ENCODE data around the gene FBXL2. TPM values are rescaled to one million over a fixed set of nuclear protein-coding genes. Genes with fewer than 3 reads are reported as not detected.

FBXL2 gene
- polyA plus RNA-seq, 2 donors, result 0.92 to 1.5 TPM

- H3K27me3 ChIP-seq (ENCODE audit: control insufficient read depth in 1 of 2, insufficient read depth in 2 of 2, low read length in 2 of 2), result no peaks in the 10 kb centered on the region
- H3K4me1 ChIP-seq (ENCODE audit: control insufficient read depth in 2 of 2, insufficient read depth in 2 of 2, low read length in 1 of 2), result peaks cover 0 to 2% of the 10 kb centered on the region in 2 donors
- H3K4me3 ChIP-seq (ENCODE audit: low read depth in 1 of 2, low read length in 2 of 2), result no peak overlapping the region
- no peak overlapping the region for H3K27ac ChIP-seq (ENCODE audit: low read depth in 2 of 2, low read length in 1 of 2)
- no peaks in the 10 kb centered on the region for H3K9me3 ChIP-seq (ENCODE audit: control insufficient read depth in 2 of 2, insufficient read depth in 1 of 2, low read depth in 1 of 2, low read length in 1 of 2)
- no peaks in the 10 kb centered on the region for H3K36me3 ChIP-seq (ENCODE audit: control insufficient read depth in 2 of 2, insufficient read depth in 2 of 2, low read length in 1 of 2)
- 96 to 97% methylated on average over 4 of the region's 4 CpGs for WGBS, 2 donors
Measured at GRCh38 chr3:33430571-33430970, 153.3 kb downstream of the FBXL2 start.

DNA sequence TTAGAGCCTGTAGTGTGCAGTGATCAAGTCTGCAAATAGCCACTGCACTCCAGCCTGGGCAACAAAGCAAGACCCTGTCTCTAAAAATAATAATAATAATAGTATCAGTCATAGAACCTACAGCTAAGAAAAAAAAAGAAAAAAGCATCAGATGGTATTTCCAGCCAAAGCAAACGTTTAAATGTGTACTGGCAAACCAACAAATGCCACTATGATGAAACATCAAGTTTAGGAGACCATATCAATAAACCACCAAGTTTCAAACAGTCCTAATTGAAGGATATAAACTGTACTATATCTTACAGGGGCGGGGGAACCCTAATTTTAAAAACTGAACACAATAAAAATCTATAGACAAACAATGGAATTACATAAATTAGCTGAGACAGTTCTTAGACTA, 156.6 kb downstream of the FBXL2 start:
- Histone ChIP-seq H3K4me1 (ENCODE audit: control insufficient read depth in 2 of 2, insufficient read depth in 2 of 2, low read length in 1 of 2) (peaks cover 2 to 5% of the 10 kb centered on the region in 2 donors), H3K27ac (ENCODE audit: low read depth in 2 of 2, low read length in 1 of 2) (no peak overlapping the region), H3K36me3 (ENCODE audit: control insufficient read depth in 2 of 2, insufficient read depth in 2 of 2, low read length in 1 of 2) (no peaks in the 10 kb centered on the region), H3K4me3 (ENCODE audit: low read depth in 1 of 2, low read length in 2 of 2) (no peak overlapping the region), H3K27me3 (ENCODE audit: control insufficient read depth in 1 of 2, insufficient read depth in 2 of 2, low read length in 2 of 2) (no peaks in the 10 kb centered on the region), H3K9me3 (ENCODE audit: control insufficient read depth in 2 of 2, insufficient read depth in 1 of 2, low read depth in 1 of 2, low read length in 1 of 2) (no peaks in the 10 kb centered on the region)
- 47 to 48% methylated on average over 2 of the region's 2 CpGs for WGBS, 2 donors

Other genes starting within 250 kb of the FBXL2 start
- 10 to 100 TPM in 1 of 2 donors, 1 to 10 TPM in 1; 4.2 to 10.6 TPM for gene GLB1, start 180.3 kb upstream of the FBXL2 start, polyA plus RNA-seq
- under 1 TPM; 0.40 to 0.73 TPM for gene TMPPE, start 180.3 kb upstream of the FBXL2 start, polyA plus RNA-seq
- 10 to 100 TPM; 18.1 to 49.0 TPM for gene CRTAP, start 163.4 kb upstream of the FBXL2 start, polyA plus RNA-seq
- under 1 TPM; 0.04 to 0.16 TPM for gene SUSD5, start 58.6 kb upstream of the FBXL2 start, polyA plus RNA-seq
- gene UBP1, start 163.0 kb downstream of the FBXL2 start, polyA plus RNA-seq, result 10 to 100 TPM; 13.1 to 21.3 TPM

Measured in esophagus (tissue), 2 donors.